Suprapubic skin (tissue), 4 donors: ENCODE data around the gene SFMBT1. TPM values are rescaled to one million over a fixed set of nuclear protein-coding genes. Genes with fewer than 3 reads are reported as not detected.

Source experiments
- DNase-seq, 2 donors: peaks; one replicate each; pipeline ENCODE4 v3.0.0-alpha.2; 2019; ENCODE audit warnings: low spot score in 2 of 2
- H3K27ac ChIP-seq: fragments of 200-600 bp; sonication (generic); one replicate; pipeline ENCODE4 v1.5.1; 2019
- H3K27me3 ChIP-seq: fragments of 200-600 bp; sonication (generic); one replicate; pipeline ENCODE4 v1.5.1; 2019
- H3K36me3 ChIP-seq: fragments of 200-600 bp; sonication (generic); one replicate; pipeline ENCODE4 v1.5.1; 2019
- H3K4me1 ChIP-seq: fragments of 200-600 bp; sonication (generic); one replicate; pipeline ENCODE4 v1.5.1; 2019
- H3K4me3 ChIP-seq: fragments of 200-600 bp; sonication (generic); one replicate; pipeline ENCODE4 v1.5.1; 2019; ENCODE audit warnings: mild to moderate bottlenecking
- H3K9me3 ChIP-seq: fragments of 200-600 bp; sonication (generic); one replicate; pipeline ENCODE4 v1.5.1; 2019
- CTCF ChIP-seq, 2 donors: fragments of 200-600 bp in 1 of 2; fragments of 450-650 bp in 1 of 2; sonication (generic) in 1 of 2; IDR thresholded peaks; one replicate each; pipeline ENCODE4 v1.5.1; 2016 to 2019; ENCODE audit warnings: antibody characterized with exemption in 2 of 2, mild to moderate bottlenecking in 1 of 2, moderate library complexity in 1 of 2
- EP300 ChIP-seq: sonication (generic); formaldehyde crosslinking; IDR thresholded peaks from one replicate; pipeline ENCODE4 v1.6.1; 2017; ENCODE audit warnings: antibody characterized with exemption
- POLR2A ChIP-seq, 2 donors: fragments of 450-650 bp; IDR thresholded peaks; one replicate each; pipeline ENCODE4 v1.6.1; 2017; ENCODE audit warnings: antibody characterized with exemption in 2 of 2, mild to moderate bottlenecking in 2 of 2, moderate library complexity in 2 of 2
- POLR2AphosphoS5 ChIP-seq, 3 donors: sonication (generic); formaldehyde crosslinking; IDR thresholded peaks; one replicate each; pipeline ENCODE4 v1.6.1; 2017; ENCODE audit warnings: antibody characterized with exemption in 3 of 3
- WGBS: methylation state at CpG from one replicate; pipeline ENCODE4 v1.1.5; 2018; 5-methylcytosine and 5-hydroxymethylcytosine counted together
- total RNA-seq, 4 donors: library from RNA; depleted of rRNA; stranded (reverse); fragments of >200 nt; gene quantifications; one replicate each; pipeline ENCODE4 v1.1.0, GENCODE V29; 2016

The SFMBT1 gene
- total RNA-seq, 4 donors from 2014 or later: 9.7 to 25.5 (median 13.1) TPM

GRCh38 chr3:53009826-53010539, 35.9 kb downstream of the SFMBT1 start:
- H3K27ac ChIP-seq: no peak overlapping the region
- H3K4me1 ChIP-seq: peaks cover 4% of the 10 kb centered on the region
- H3K4me3 ChIP-seq: no peak overlapping the region
- no peak for DNase-seq
- H3K9me3 ChIP-seq: no peaks in the 10 kb centered on the region
- no peaks in the 10 kb centered on the region for H3K36me3 ChIP-seq
- TF ChIP-seq POLR2AphosphoS5 (IDR thresholded peaks at IDR 0.05) (no peak), POLR2A (IDR thresholded peaks at IDR 0.05) (no peak), CTCF (IDR thresholded peaks at IDR 0.05) (no peak), EP300 (no peak)
- H3K27me3 ChIP-seq: no peaks in the 10 kb centered on the region
- WGBS: 85% methylated on average over 2 of the region's 2 CpGs

- 85% methylated on average over 6 of the region's 6 CpGs for WGBS
- DNase-seq: no peak
- no peaks in the 10 kb centered on the region for H3K36me3 ChIP-seq
- H3K27me3 ChIP-seq: no peaks in the 10 kb centered on the region
- no peak for TF ChIP-seq CTCF (IDR thresholded peaks at IDR 0.05)
- TF ChIP-seq POLR2A (IDR thresholded peaks at IDR 0.05): no peak
- no peak for TF ChIP-seq POLR2AphosphoS5 (IDR thresholded peaks at IDR 0.05)
- no peak for TF ChIP-seq EP300
- peaks cover 4% of the 10 kb centered on the region for H3K4me1 ChIP-seq
- no peak overlapping the region for H3K27ac ChIP-seq
- H3K9me3 ChIP-seq: no peaks in the 10 kb centered on the region
- no peak overlapping the region for H3K4me3 ChIP-seq
Observed at GRCh38 chr3:53008932-53009331, 36.9 kb downstream of the SFMBT1 start.

GRCh38 chr3:53005854-53006513, 39.9 kb downstream of the SFMBT1 start:
- Histone ChIP-seq H3K9me3 (no peaks in the 10 kb centered on the region), H3K4me3 (no peak overlapping the region), H3K36me3 (no peaks in the 10 kb centered on the region), H3K4me1 (peaks cover 4% of the 10 kb centered on the region), H3K27ac (no peak overlapping the region), H3K27me3 (no peaks in the 10 kb centered on the region)
- no peak for DNase-seq
- TF ChIP-seq POLR2AphosphoS5 (IDR thresholded peaks at IDR 0.05) (no peak), EP300 (no peak), POLR2A (IDR thresholded peaks at IDR 0.05) (no peak), CTCF (IDR thresholded peaks at IDR 0.05) (no peak)
- 86% methylated on average over 12 of the region's 12 CpGs for WGBS

- WGBS: 65% methylated on average over 3 of the region's 3 CpGs
- TF ChIP-seq EP300: no peak
- TF ChIP-seq POLR2AphosphoS5 (IDR thresholded peaks at IDR 0.05): no peak
- no peak for TF ChIP-seq POLR2A (IDR thresholded peaks at IDR 0.05)
- TF ChIP-seq CTCF (IDR thresholded peaks at IDR 0.05): no peak
- H3K27me3 ChIP-seq: no peaks in the 10 kb centered on the region
Observed at GRCh38 chr3:53005338-53005737, 40.5 kb downstream of the SFMBT1 start.

GRCh38 chr3:53003320-53003719, 42.6 kb downstream of the SFMBT1 start:
- DNase-seq: no peak
- Histone ChIP-seq H3K9me3 (no peaks in the 10 kb centered on the region), H3K4me1 (no peaks in the 10 kb centered on the region), H3K27me3 (no peaks in the 10 kb centered on the region), H3K4me3 (no peak overlapping the region), H3K27ac (no peak overlapping the region), H3K36me3 (no peaks in the 10 kb centered on the region)
- TF ChIP-seq POLR2A (IDR thresholded peaks at IDR 0.05) (no peak), EP300 (no peak), CTCF (IDR thresholded peaks at IDR 0.05) (no peak), POLR2AphosphoS5 (IDR thresholded peaks at IDR 0.05) (no peak)
- WGBS: 87% methylated on average over 7 of the region's 7 CpGs

More at GRCh38 chr3:53005338-53005737, 40.5 kb downstream of the SFMBT1 start:
- DNase-seq: no peak
- Histone ChIP-seq H3K4me3 (no peak overlapping the region), H3K4me1 (peaks cover 3% of the 10 kb centered on the region), H3K36me3 (no peaks in the 10 kb centered on the region), H3K9me3 (no peaks in the 10 kb centered on the region), H3K27ac (no peak overlapping the region)
